Neuronal stem cell (in vitro differentiated cells): ENCODE measurements around the gene PLEKHM1.

Source experiments
- DNase-seq: peaks from one replicate; pipeline ENCODE4 v3.0.0-alpha.2; 2013; ENCODE audit warnings: low spot score
- H2AFZ ChIP-seq: one replicate; pipeline ENCODE4 v1.6.1; 2013; ENCODE audit warnings: mild to moderate bottlenecking, low read length, inconsistent platforms
- H2AK5ac ChIP-seq: 2 replicates; pipeline ENCODE4 v1.6.1; 2013; ENCODE audit warnings: low read depth, mild to moderate bottlenecking, inconsistent platforms, low read length, moderate library complexity, mixed read lengths
- H2BK120ac ChIP-seq: 2 replicates; pipeline ENCODE4 v1.6.1; 2013; ENCODE audit warnings: low read depth, mild to moderate bottlenecking, inconsistent platforms, low read length, moderate library complexity, mixed read lengths
- H2BK12ac ChIP-seq: one replicate; pipeline ENCODE4 v1.6.1; 2013; ENCODE audit warnings: low read length, inconsistent platforms
- H2BK15ac ChIP-seq: 2 replicates; pipeline ENCODE4 v1.6.1; 2013; ENCODE audit warnings: mild to moderate bottlenecking, low read length, inconsistent platforms, mixed read lengths
- H2BK5ac ChIP-seq: one replicate; pipeline ENCODE4 v1.6.1; 2013; ENCODE audit warnings: inconsistent platforms, mild to moderate bottlenecking, low read length, moderate library complexity
- H3K14ac ChIP-seq: one replicate; pipeline ENCODE4 v1.6.1; 2013; ENCODE audit warnings: low read length, inconsistent platforms
- H3K18ac ChIP-seq: 2 replicates; pipeline ENCODE4 v1.6.1; 2013; ENCODE audit warnings: low read length, inconsistent platforms
- H3K23ac ChIP-seq: 2 replicates; pipeline ENCODE4 v1.6.1; 2013; ENCODE audit warnings: low read depth, mild to moderate bottlenecking, mixed read lengths, low read length, inconsistent platforms; ENCODE audit not compliant: poor library complexity
- H3K27ac ChIP-seq: replicated peaks from 3 replicates; pipeline ENCODE4 v1.5.1; 2013; ENCODE audit warnings: low read length, inconsistent platforms
- H3K27me3 ChIP-seq, 3 experiments: 2 replicates each; pipeline ENCODE4 v1.6.1; 2013; ENCODE audit warnings: low read length in 3 of 3, mild to moderate bottlenecking in 2 of 3, inconsistent platforms in 1 of 3, low read depth in 1 of 3, mixed read lengths in 1 of 3, moderate library complexity in 1 of 3; ENCODE audit not compliant: control insufficient read depth in 3 of 3, insufficient read depth in 3 of 3
- H3K36me3 ChIP-seq, 2 donors: replicated peaks in 1 of 2; 2 replicates each; pipeline ENCODE4 v1.6.1; 2013; ENCODE audit warnings: low read length in 2 of 2; ENCODE audit not compliant: control insufficient read depth in 2 of 2, insufficient read depth in 2 of 2
- H3K4ac ChIP-seq: 2 replicates; pipeline ENCODE4 v1.6.1; 2013; ENCODE audit warnings: inconsistent platforms, mild to moderate bottlenecking, low read length, moderate library complexity
- H3K4me1 ChIP-seq, 2 donors: 1 replicate in 1 of 2; 2 replicates in 1 of 2; pipeline ENCODE4 v1.6.1; 2013; ENCODE audit warnings: low read length in 2 of 2, low read depth in 1 of 2; ENCODE audit not compliant: control insufficient read depth in 2 of 2, insufficient read depth in 1 of 2
- H3K4me2 ChIP-seq: one replicate; pipeline ENCODE4 v1.6.1; 2013; ENCODE audit warnings: mild to moderate bottlenecking, low read length, inconsistent platforms; ENCODE audit not compliant: insufficient read depth, poor library complexity, severe bottlenecking
- H3K4me3 ChIP-seq, 2 donors: 2 replicates each; pipeline ENCODE4 v1.5.1; 2013; ENCODE audit warnings: low read length in 2 of 2, mild to moderate bottlenecking in 2 of 2, inconsistent platforms in 1 of 2, moderate library complexity in 1 of 2
- H3K79me1 ChIP-seq: one replicate; pipeline ENCODE4 v1.6.1; 2013; ENCODE audit warnings: low read depth, mild to moderate bottlenecking, inconsistent platforms, low read length, moderate library complexity
- H3K9ac ChIP-seq: one replicate; pipeline ENCODE4 v1.6.1; 2013; ENCODE audit warnings: mild to moderate bottlenecking, low read depth, low read length, inconsistent platforms; ENCODE audit not compliant: poor library complexity
- H3K9me3 ChIP-seq, 2 donors: replicated peaks in 1 of 2; 2 replicates each; pipeline versions ENCODE3 to v1.6.1; 2013; ENCODE audit warnings: low read length in 2 of 2, mild to moderate bottlenecking in 2 of 2, inconsistent platforms in 1 of 2, low read depth in 1 of 2, mixed read lengths in 1 of 2, moderate library complexity in 1 of 2; ENCODE audit not compliant: control insufficient read depth in 2 of 2, insufficient read depth in 1 of 2
- H4K8ac ChIP-seq: one replicate; pipeline ENCODE4 v1.6.1; 2013; ENCODE audit warnings: low read depth, mild to moderate bottlenecking, inconsistent platforms, low read length, moderate library complexity
- H4K91ac ChIP-seq: one replicate; pipeline ENCODE4 v1.6.1; 2013; ENCODE audit warnings: low read length, low read depth, mild to moderate bottlenecking, inconsistent platforms; ENCODE audit not compliant: poor library complexity
- WGBS, 2 donors: extraction: QIAGEN DNeasy Blood & Tissue Kit; methylation state at CpG; one replicate each; pipeline ENCODE4 v1.1.7; 2013; ENCODE audit warnings: missing lambda C conversion rate in 2 of 2, mixed read lengths in 1 of 2; ENCODE audit not compliant: insufficient read length in 2 of 2, insufficient replicate concordance in 1 of 2; ENCODE audit errors: extremely low coverage in 2 of 2; 5-methylcytosine and 5-hydroxymethylcytosine counted together

Gene PLEKHM1

GRCh38 chr17:45411348-45412105 is 79.0 kb downstream of the PLEKHM1 start:
- no peak overlapping the region for H3K4me2 ChIP-seq
- H3K36me3 ChIP-seq = no peaks in the 10 kb centered on the region
- no peak overlapping the region for H3K14ac ChIP-seq
- no peaks in the 10 kb centered on the region for H3K79me1 ChIP-seq
- no CpG with 5 or more reads among the region's 5 CpGs for WGBS, 2 donors
- H3K18ac ChIP-seq = no peak overlapping the region
- no peak overlapping the region for H2BK12ac ChIP-seq
- H4K8ac ChIP-seq = no peak overlapping the region
- no peak overlapping the region for H4K91ac ChIP-seq
- no peak overlapping the region for H3K4me3 ChIP-seq
- no peak overlapping the region for H3K23ac ChIP-seq
- H3K27me3 ChIP-seq = no peaks in the 10 kb centered on the region
- H3K9ac ChIP-seq = no peak overlapping the region
- no peak overlapping the region for H2BK15ac ChIP-seq
- no peaks in the 10 kb centered on the region for H3K9me3 ChIP-seq
- H2AK5ac ChIP-seq = peak overlapping the region; percentile 28
- no peak overlapping the region for H3K27ac ChIP-seq
- no peak for DNase-seq
- H2BK120ac ChIP-seq = no peak overlapping the region
- peak overlapping the region; percentile 83 for H2BK5ac ChIP-seq
- no peak overlapping the region for H3K4ac ChIP-seq
- H2AFZ ChIP-seq = no peak overlapping the region
- peaks cover 9 to 15% of the 10 kb centered on the region in 2 donors for H3K4me1 ChIP-seq

DNA sequence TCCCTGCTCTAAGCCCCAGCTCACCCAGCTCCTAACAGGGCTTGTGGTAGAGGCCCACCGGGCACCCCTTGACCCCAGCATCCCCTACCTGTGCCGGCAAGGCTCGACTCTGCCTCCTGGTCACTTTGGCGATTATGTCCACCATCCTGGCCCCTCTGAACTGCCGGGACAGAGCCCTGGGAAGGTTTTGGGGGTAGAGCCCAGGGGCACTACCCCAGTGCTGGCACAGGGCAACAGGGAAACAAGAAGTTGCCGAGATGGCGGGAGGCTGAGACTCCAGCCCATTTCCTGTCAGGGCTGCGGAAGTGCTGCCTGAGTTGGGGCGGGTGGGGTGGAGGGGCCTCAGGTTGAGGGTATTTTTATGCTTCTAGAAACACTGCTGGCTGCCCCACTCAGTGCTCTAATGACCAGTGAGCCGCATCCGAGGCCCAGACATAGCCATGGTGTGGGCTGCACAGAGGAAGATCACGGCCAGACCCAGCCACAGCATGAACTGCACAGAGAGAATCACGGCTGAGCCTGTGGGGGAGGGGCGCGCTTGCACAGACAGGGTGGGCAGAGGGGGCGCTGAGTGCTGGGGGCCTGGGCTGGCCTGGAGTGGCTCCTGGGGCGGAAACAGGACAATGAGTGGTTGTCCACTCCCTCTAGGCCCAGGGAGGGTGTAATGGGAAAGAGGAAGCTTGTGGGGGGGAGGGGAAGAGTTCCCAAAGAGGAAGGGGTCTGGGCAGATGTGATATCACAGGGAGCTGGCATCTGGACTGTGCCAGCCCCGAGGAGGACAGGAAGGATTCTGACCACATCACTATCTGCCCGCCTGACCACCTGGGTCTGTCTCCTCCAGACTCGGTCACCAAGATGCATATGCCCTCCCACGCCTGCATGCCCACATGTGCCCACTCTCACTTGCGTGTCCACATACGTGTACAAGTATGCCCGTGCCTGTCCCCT is 80.1 kb downstream of the PLEKHM1 start:
- no peaks in the 10 kb centered on the region for H3K36me3 ChIP-seq
- H2BK12ac ChIP-seq = peak overlapping the region; percentile 75
- no peak for DNase-seq
- H3K4me1 ChIP-seq = peaks cover 9 to 18% of the 10 kb centered on the region in 2 donors
- H3K27me3 ChIP-seq = no peaks in the 10 kb centered on the region
- H3K4me3 ChIP-seq = no peak overlapping the region
- peak overlapping the region; percentile 72 for H2AFZ ChIP-seq
- no peak overlapping the region for H4K91ac ChIP-seq
- peak overlapping the region; percentile 52 for H3K23ac ChIP-seq
- H2BK15ac ChIP-seq = peak overlapping the region; percentile 73
- H3K27ac ChIP-seq = no peak overlapping the region
- H2BK5ac ChIP-seq = peak overlapping the region; percentile 28
- no CpG with 5 or more reads among the region's 24 CpGs for WGBS, 2 donors
- H4K8ac ChIP-seq = no peak overlapping the region
- no peak overlapping the region for H3K14ac ChIP-seq
- no peak overlapping the region for H2BK120ac ChIP-seq
- H3K4me2 ChIP-seq = no peak overlapping the region
- H2AK5ac ChIP-seq = peak overlapping the region; percentile 85
- H3K9me3 ChIP-seq = no peaks in the 10 kb centered on the region
- peak overlapping the region; percentile 78 for H3K18ac ChIP-seq
- H3K9ac ChIP-seq = peak overlapping the region; percentile 30
- H3K79me1 ChIP-seq = no peaks in the 10 kb centered on the region
- H3K4ac ChIP-seq = no peak overlapping the region

GRCh38 chr17:45409659-45410076 is 80.9 kb downstream of the PLEKHM1 start:
- peak overlapping the region; percentile 52 for H3K23ac ChIP-seq
- no peaks in the 10 kb centered on the region for H3K36me3 ChIP-seq
- peak overlapping the region; percentile 73 for H2BK15ac ChIP-seq
- no peak overlapping the region for H3K4ac ChIP-seq
- H4K8ac ChIP-seq = no peak overlapping the region
- H3K9ac ChIP-seq = peak overlapping the region; percentile 51
- H2BK120ac ChIP-seq = no peak overlapping the region
- no peaks in the 10 kb centered on the region for H3K79me1 ChIP-seq
- no peak overlapping the region for H3K4me3 ChIP-seq
- no peak overlapping the region for H2AFZ ChIP-seq
- peak overlapping the region; percentile 28 for H2BK5ac ChIP-seq
- H3K9me3 ChIP-seq = no peaks in the 10 kb centered on the region
- no peaks in the 10 kb centered on the region for H3K27me3 ChIP-seq
- H2BK12ac ChIP-seq = no peak overlapping the region
- H3K14ac ChIP-seq = no peak overlapping the region
- H2AK5ac ChIP-seq = peak overlapping the region; percentile 85
- WGBS, 2 donors = no CpG with 5 or more reads among the region's 5 CpGs
- no peak for DNase-seq
- no peak overlapping the region for H3K4me2 ChIP-seq
- no peak overlapping the region for H3K18ac ChIP-seq
- no peak overlapping the region for H3K27ac ChIP-seq
- H3K4me1 ChIP-seq = peaks cover 9 to 22% of the 10 kb centered on the region in 2 donors
- H4K91ac ChIP-seq = no peak overlapping the region
